Measurements from ENCODE around the gene RYK. TPM values are rescaled to one million over a fixed set of nuclear protein-coding genes. Genes with fewer than 3 reads are reported as not detected.
"Not testable (repeated sequence)": the region's sequence is repeated elsewhere in the genome, so short reads cannot be mapped to it uniquely, and the experiment has no call there.

The RYK gene
- total RNA-seq, 1 donor from 2014 or later: 57.1 TPM

DNA sequence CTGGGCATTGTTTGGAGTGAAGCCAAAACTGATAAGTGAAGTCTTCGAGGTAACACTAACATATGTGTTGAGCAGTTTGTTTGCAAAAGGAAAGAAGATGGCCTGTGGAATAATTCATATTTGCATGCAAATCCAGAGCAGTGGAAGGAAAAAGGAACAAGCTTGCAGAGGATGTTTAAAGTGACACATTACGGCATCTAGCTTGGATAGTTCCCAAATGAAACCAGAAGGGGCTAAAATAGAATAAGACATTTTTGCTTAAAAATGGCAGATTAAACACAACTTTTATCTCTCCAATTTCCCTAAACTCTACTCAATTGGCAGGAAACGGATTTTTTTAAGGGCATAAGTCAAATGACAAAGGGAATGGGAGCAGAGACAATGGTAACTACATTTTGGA is 25.4 kb upstream of the RYK start:
- Mint-ChIP-seq H3K4me3 (ENCODE audit: unreplicated experiment) (no peak overlapping the region), H3K27me3 (ENCODE audit: low read depth, unreplicated experiment) (peaks cover 14% of the 10 kb centered on the region), H3K9me3 (ENCODE audit: unreplicated experiment) (peaks cover 4% of the 10 kb centered on the region), H3K27ac (ENCODE audit: unreplicated experiment) (no peak overlapping the region), H3K36me3 (ENCODE audit: low read depth, unreplicated experiment) (no peaks in the 10 kb centered on the region), H3K4me1 (ENCODE audit: low read depth, unreplicated experiment) (peaks cover 17% of the 10 kb centered on the region)
- H2AFZ ChIP-seq (ENCODE audit: low read depth, low read length): no peak overlapping the region
- TF ChIP-seq, protein P1, sequence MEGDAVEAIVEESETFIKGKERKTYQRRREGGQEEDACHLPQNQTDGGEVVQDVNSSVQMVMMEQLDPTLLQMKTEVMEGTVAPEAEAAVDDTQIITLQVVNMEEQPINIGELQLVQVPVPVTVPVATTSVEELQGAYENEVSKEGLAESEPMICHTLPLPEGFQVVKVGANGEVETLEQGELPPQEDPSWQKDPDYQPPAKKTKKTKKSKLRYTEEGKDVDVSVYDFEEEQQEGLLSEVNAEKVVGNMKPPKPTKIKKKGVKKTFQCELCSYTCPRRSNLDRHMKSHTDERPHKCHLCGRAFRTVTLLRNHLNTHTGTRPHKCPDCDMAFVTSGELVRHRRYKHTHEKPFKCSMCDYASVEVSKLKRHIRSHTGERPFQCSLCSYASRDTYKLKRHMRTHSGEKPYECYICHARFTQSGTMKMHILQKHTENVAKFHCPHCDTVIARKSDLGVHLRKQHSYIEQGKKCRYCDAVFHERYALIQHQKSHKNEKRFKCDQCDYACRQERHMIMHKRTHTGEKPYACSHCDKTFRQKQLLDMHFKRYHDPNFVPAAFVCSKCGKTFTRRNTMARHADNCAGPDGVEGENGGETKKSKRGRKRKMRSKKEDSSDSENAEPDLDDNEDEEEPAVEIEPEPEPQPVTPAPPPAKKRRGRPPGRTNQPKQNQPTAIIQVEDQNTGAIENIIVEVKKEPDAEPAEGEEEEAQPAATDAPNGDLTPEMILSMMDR (IDR thresholded peaks at IDR 0.05; ENCODE audit: insufficient read depth, low read depth, low read length): no peak
- TF ChIP-seq EZH2 (IDR thresholded peaks at IDR 0.05; ENCODE audit: insufficient read depth, low read length): no peak
- no peaks in the 10 kb centered on the region for H3K9me3 ChIP-seq (ENCODE audit: insufficient read depth, low read depth, low read length)
- no peaks in the 10 kb centered on the region for H4K20me1 ChIP-seq (ENCODE audit: insufficient read depth, low read length)
- H3K36me3 ChIP-seq (ENCODE audit: insufficient read depth, low read length): no peaks in the 10 kb centered on the region
- H3K4me1 ChIP-seq (ENCODE audit: insufficient read depth, low read length): no peaks in the 10 kb centered on the region
- H3K9ac ChIP-seq (ENCODE audit: low read length): no peak overlapping the region
- no peaks in the 10 kb centered on the region for H3K79me2 ChIP-seq (ENCODE audit: insufficient read depth, low read length)
- no peak overlapping the region for H3K4me2 ChIP-seq (ENCODE audit: low read length)
- H3K27me3 ChIP-seq (ENCODE audit: insufficient read depth, low read length): no peaks in the 10 kb centered on the region
- FAIRE-seq: no peak
- no peak for DNase-seq (ENCODE audit: low read depth)
- no peak overlapping the region for H3K27ac ChIP-seq (ENCODE audit: low read depth, low read length)
- no peak overlapping the region for H3K4me3 ChIP-seq (ENCODE audit: insufficient read depth, low read depth, low read length)

DNA sequence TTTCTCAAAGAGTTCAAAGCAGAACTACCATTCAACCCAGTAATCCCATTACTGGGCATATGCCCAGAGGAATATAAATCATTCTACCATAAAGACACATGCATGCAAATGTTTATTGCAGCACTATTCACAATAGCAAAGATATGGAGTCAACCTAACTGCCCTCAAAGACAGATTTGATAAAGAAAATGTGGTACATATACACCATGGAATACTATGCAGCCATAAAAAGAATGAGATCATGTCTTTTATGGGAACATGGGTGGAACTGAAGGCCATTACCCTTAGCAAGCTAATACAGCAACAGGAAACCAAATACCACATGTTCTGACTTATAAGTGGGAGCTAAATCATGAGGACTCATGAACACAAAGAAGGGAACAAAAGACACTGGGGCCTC is 24.5 kb upstream of the RYK start:
- H2AFZ ChIP-seq (ENCODE audit: low read depth, low read length); DNase-seq (ENCODE audit: low read depth); H3K4me3 ChIP-seq (ENCODE audit: insufficient read depth, low read depth, low read length); H3K36me3 Mint-ChIP-seq (ENCODE audit: low read depth, unreplicated experiment); H3K4me2 ChIP-seq (ENCODE audit: low read length); H3K9ac ChIP-seq (ENCODE audit: low read length); H4K20me1 ChIP-seq (ENCODE audit: insufficient read depth, low read length); H3K9me3 ChIP-seq (ENCODE audit: insufficient read depth, low read depth, low read length); H3K79me2 ChIP-seq (ENCODE audit: insufficient read depth, low read length); FAIRE-seq; H3K4me1 ChIP-seq (ENCODE audit: insufficient read depth, low read length); H3K36me3 ChIP-seq (ENCODE audit: insufficient read depth, low read length); H3K27me3 ChIP-seq (ENCODE audit: insufficient read depth, low read length); H3K27ac ChIP-seq (ENCODE audit: low read depth, low read length); H3K4me3 Mint-ChIP-seq (ENCODE audit: unreplicated experiment); H3K27ac Mint-ChIP-seq (ENCODE audit: unreplicated experiment); H3K9me3 Mint-ChIP-seq (ENCODE audit: unreplicated experiment): not testable (repeated sequence)
- peaks cover 17% of the 10 kb centered on the region for H3K4me1 Mint-ChIP-seq (ENCODE audit: low read depth, unreplicated experiment)
- H3K27me3 Mint-ChIP-seq (ENCODE audit: low read depth, unreplicated experiment): peaks cover 18% of the 10 kb centered on the region

DNA sequence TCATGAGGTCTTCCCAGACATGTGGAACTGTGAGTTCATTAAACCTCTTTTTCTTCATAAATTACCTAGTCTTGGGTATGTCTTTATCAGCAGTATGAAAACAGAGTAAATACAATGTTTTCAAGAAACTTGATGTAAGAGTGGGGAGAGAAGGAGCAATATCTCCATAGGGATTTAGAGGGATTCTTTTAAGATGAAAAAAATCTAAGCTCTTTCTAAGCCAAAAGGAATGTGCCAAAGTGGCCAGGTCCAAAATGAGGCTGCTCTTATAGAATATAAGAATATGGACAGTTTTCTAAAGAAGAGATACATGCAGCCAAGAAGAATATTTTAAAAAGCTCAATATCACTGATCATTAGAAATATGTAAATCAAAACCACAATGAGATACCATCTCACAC is 23.9 kb upstream of the RYK start:
- Mint-ChIP-seq H3K4me1 (ENCODE audit: low read depth, unreplicated experiment) (peaks cover 13% of the 10 kb centered on the region), H3K27me3 (ENCODE audit: low read depth, unreplicated experiment) (peaks cover 18% of the 10 kb centered on the region), H3K27ac (ENCODE audit: unreplicated experiment) (no peak overlapping the region), H3K4me3 (ENCODE audit: unreplicated experiment) (no peak overlapping the region), H3K36me3 (ENCODE audit: low read depth, unreplicated experiment) (no peaks in the 10 kb centered on the region), H3K9me3 (ENCODE audit: unreplicated experiment) (peaks cover 4% of the 10 kb centered on the region)
- H4K20me1 ChIP-seq (ENCODE audit: insufficient read depth, low read length): no peaks in the 10 kb centered on the region
- no peak overlapping the region for H2AFZ ChIP-seq (ENCODE audit: low read depth, low read length)
- no peak for TF ChIP-seq EZH2 (IDR thresholded peaks at IDR 0.05; ENCODE audit: insufficient read depth, low read length)
- TF ChIP-seq, protein P1 (IDR thresholded peaks at IDR 0.05; ENCODE audit: insufficient read depth, low read depth, low read length): no peak
- no peak overlapping the region for H3K27ac ChIP-seq (ENCODE audit: low read depth, low read length)
- H3K79me2 ChIP-seq (ENCODE audit: insufficient read depth, low read length): no peaks in the 10 kb centered on the region
- DNase-seq (ENCODE audit: low read depth) (no peak), FAIRE-seq (no peak)
- H3K27me3 ChIP-seq (ENCODE audit: insufficient read depth, low read length): no peaks in the 10 kb centered on the region
- no peaks in the 10 kb centered on the region for H3K36me3 ChIP-seq (ENCODE audit: insufficient read depth, low read length)
- H3K4me1 ChIP-seq (ENCODE audit: insufficient read depth, low read length): no peaks in the 10 kb centered on the region
- H3K9ac ChIP-seq (ENCODE audit: low read length): no peak overlapping the region
- no peak overlapping the region for H3K4me2 ChIP-seq (ENCODE audit: low read length)
- H3K4me3 ChIP-seq (ENCODE audit: insufficient read depth, low read depth, low read length): no peak overlapping the region
- H3K9me3 ChIP-seq (ENCODE audit: insufficient read depth, low read depth, low read length): no peaks in the 10 kb centered on the region
